ENCODE measurements around the gene SHB. TPM values are rescaled to one million over a fixed set of nuclear protein-coding genes. Genes with fewer than 3 reads are reported as not detected.

Gene SHB
- total RNA-seq, 4 donors from 2014 or later = 17.7 to 31.4 (median 24.2) TPM

- intact Hi-C loops (cut with DNase I) = no loop called here
- H3K27me3 ChIP-seq = no peaks in the 10 kb centered on the region
- H3K27ac ChIP-seq = peak overlapping the region in 2 of 4 donors; percentile 14 to 18
- H3K9me3 ChIP-seq = no peaks in the 10 kb centered on the region
- TF ChIP-seq CTCF (IDR thresholded peaks at IDR 0.05) = no peak
- peaks cover 0 to 24% (median 6%) of the 10 kb centered on the region in 3 donors for H3K36me3 ChIP-seq
- WGBS, 2 donors = 73 to 81% methylated on average over 13 of the region's 20 CpGs
- no peak overlapping the region for H3K4me3 ChIP-seq
- H3K4me1 ChIP-seq = peaks cover 8 to 60% (median 26%) of the 10 kb centered on the region in 3 donors
- no peak for DNase-seq
Measured at GRCh38 chr9:37928552-37929430, 140.2 kb downstream of the SHB start.

- no peaks in the 10 kb centered on the region for H3K9me3 ChIP-seq
- no peak overlapping the region for H3K27ac ChIP-seq
- TF ChIP-seq POLR2A (IDR thresholded peaks at IDR 0.05) (no peak), CTCF (IDR thresholded peaks at IDR 0.05) (no peak)
- peaks cover 10 to 70% (median 30%) of the 10 kb centered on the region in 3 donors for H3K4me1 ChIP-seq
- WGBS, 2 donors = 82 to 87% methylated on average over 9 to 12 of the region's 13 CpGs
- no peak for DNase-seq
- intact Hi-C loops (cut with DNase I) = no loop called here
- no peaks in the 10 kb centered on the region for H3K27me3 ChIP-seq
- peaks cover 0 to 18% (median 6%) of the 10 kb centered on the region in 3 donors for H3K36me3 ChIP-seq
- no peak overlapping the region for H3K4me3 ChIP-seq
Measured at GRCh38 chr9:37927601-37928551, 141.2 kb downstream of the SHB start.

- TF ChIP-seq CTCF (IDR thresholded peaks at IDR 0.05) = no peak
- TF ChIP-seq POLR2A (IDR thresholded peaks at IDR 0.05) = no peak
- Histone ChIP-seq H3K27me3 (no peaks in the 10 kb centered on the region), H3K4me1 (peaks cover 16 to 77% (median 37%) of the 10 kb centered on the region in 3 donors), H3K9me3 (no peaks in the 10 kb centered on the region), H3K4me3 (no peak overlapping the region), H3K27ac (no peak overlapping the region), H3K36me3 (peaks cover 0 to 18% (median 6%) of the 10 kb centered on the region in 3 donors)
- intact Hi-C loops (cut with DNase I) = no loop called here
- 60 to 63% methylated on average over 8 of the region's 9 CpGs for WGBS, 2 donors
- no peak for DNase-seq
Measured at GRCh38 chr9:37927132-37927531, 141.9 kb downstream of the SHB start.

GRCh38 chr9:37926737-37927118, 142.3 kb downstream of the SHB start:
- 44 to 60% methylated on average over 1 of the region's 1 CpG for WGBS, 2 donors

More at GRCh38 chr9:37926737-37927118, 142.3 kb downstream of the SHB start:
- DNase-seq = no peak
- TF ChIP-seq CTCF (IDR thresholded peaks at IDR 0.05) = no peak
- TF ChIP-seq POLR2A (IDR thresholded peaks at IDR 0.05) = no peak
- Histone ChIP-seq H3K4me3 (no peak overlapping the region), H3K9me3 (no peaks in the 10 kb centered on the region), H3K27me3 (no peaks in the 10 kb centered on the region), H3K4me1 (peaks cover 20 to 81% (median 37%) of the 10 kb centered on the region in 3 donors), H3K27ac (no peak overlapping the region), H3K36me3 (peaks cover 0 to 18% (median 6%) of the 10 kb centered on the region in 3 donors)
- intact Hi-C loops (cut with DNase I) = no loop called here
